Loucy (cell line): ENCODE measurements around the gene NEDD4L.

Source experiments
- EZH2phosphoT487 ChIP-seq: fragments of 200-600 bp; IDR thresholded peaks from 2 replicates; pipeline ENCODE4 v1.6.1; 2018; ENCODE audit warnings: antibody characterized with exemption, mild to moderate bottlenecking, moderate library complexity, borderline replicate concordance
- TF ChIP-seq, protein P1 (sequence below): fragments of 200-600 bp; sonication (generic); conservative IDR thresholded peaks from 2 replicates; pipeline ENCODE4 v1.5.1; 2014; ENCODE audit warnings: mild to moderate bottlenecking, antibody characterized with exemption, low read length

GRCh38 chr18:58391932-58392323 lies 347.9 kb downstream of the NEDD4L start:
- TF ChIP-seq, protein P1, sequence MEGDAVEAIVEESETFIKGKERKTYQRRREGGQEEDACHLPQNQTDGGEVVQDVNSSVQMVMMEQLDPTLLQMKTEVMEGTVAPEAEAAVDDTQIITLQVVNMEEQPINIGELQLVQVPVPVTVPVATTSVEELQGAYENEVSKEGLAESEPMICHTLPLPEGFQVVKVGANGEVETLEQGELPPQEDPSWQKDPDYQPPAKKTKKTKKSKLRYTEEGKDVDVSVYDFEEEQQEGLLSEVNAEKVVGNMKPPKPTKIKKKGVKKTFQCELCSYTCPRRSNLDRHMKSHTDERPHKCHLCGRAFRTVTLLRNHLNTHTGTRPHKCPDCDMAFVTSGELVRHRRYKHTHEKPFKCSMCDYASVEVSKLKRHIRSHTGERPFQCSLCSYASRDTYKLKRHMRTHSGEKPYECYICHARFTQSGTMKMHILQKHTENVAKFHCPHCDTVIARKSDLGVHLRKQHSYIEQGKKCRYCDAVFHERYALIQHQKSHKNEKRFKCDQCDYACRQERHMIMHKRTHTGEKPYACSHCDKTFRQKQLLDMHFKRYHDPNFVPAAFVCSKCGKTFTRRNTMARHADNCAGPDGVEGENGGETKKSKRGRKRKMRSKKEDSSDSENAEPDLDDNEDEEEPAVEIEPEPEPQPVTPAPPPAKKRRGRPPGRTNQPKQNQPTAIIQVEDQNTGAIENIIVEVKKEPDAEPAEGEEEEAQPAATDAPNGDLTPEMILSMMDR: no peak
- no peak for TF ChIP-seq EZH2phosphoT487
